Caco-2 (cell line): ENCODE results near the gene SCN8A. TPM values are rescaled to one million over a fixed set of nuclear protein-coding genes. Genes with fewer than 3 reads are reported as not detected.

ENCODE experiments used
- BruUV-seq: library from RNA; stranded (reverse); fragments of 400-500 nt; replicated peaks from 2 replicates; lab custom pipeline; 2021; lab: Mats Ljungman, UMichigan
- CTCF ChIA-PET: fragments of 300-600 bp; sonication (Branson Sonifier 250); formaldehyde crosslinking; loops from one replicate; lab custom pipeline; 2022; ENCODE audit warnings: antibody characterized with exemption; lab: Charles Lee
- POLR2A ChIA-PET: fragments of 300-600 bp; sonication (Branson Sonifier 250); formaldehyde crosslinking; loops from one replicate; lab custom pipeline; 2022; ENCODE audit warnings: antibody characterized with exemption; lab: Charles Lee
- DNase-seq, 2 experiments: peaks; one replicate each; pipeline versions ENCODE4 v3.0.0 to v3.0.0-alpha.2; 2020 to 2022
- H3K27me3 ChIP-seq: replicated peaks from 2 replicates; pipeline ENCODE4 v1.6.0; 2011; ENCODE audit warnings: low read length; ENCODE audit not compliant: control insufficient read depth, insufficient read depth
- H3K36me3 ChIP-seq: 2 replicates; pipeline ENCODE4 v1.5.1; 2011; ENCODE audit warnings: low read length; ENCODE audit not compliant: control insufficient read depth, insufficient read depth
- H3K4me1 ChIP-seq: fragments of 250-450 bp; sonication (Bioruptor Pico); 2 replicates; pipeline ENCODE4 v1.5.1; 2020; ENCODE audit warnings: mild to moderate bottlenecking
- H3K4me3 ChIP-seq: 2 replicates; pipeline ENCODE4 v1.5.1; 2011; ENCODE audit warnings: low read depth, mild to moderate bottlenecking, control low read depth, low read length
- H3K9me3 ChIP-seq: fragments of 250-450 bp; sonication (Bioruptor Pico); 2 replicates; pipeline ENCODE4 v1.5.1; 2020; ENCODE audit warnings: mild to moderate bottlenecking, moderate library complexity
- H3K27ac Mint-ChIP-seq: one replicate; pipeline ENCODE4 v1.8.0; 2022; ENCODE audit warnings: mixed read lengths; ENCODE audit not compliant: unreplicated experiment
- H3K27me3 Mint-ChIP-seq: one replicate; pipeline ENCODE4 v1.8.0; 2022; ENCODE audit warnings: mixed read lengths; ENCODE audit not compliant: insufficient read depth, unreplicated experiment
- H3K36me3 Mint-ChIP-seq: one replicate; pipeline ENCODE4 v1.8.0; 2022; ENCODE audit warnings: mild to moderate bottlenecking, mixed read lengths; ENCODE audit not compliant: insufficient read depth, unreplicated experiment
- H3K4me1 Mint-ChIP-seq: one replicate; pipeline ENCODE4 v1.8.0; 2022; ENCODE audit warnings: low read depth, mixed read lengths; ENCODE audit not compliant: unreplicated experiment
- H3K4me3 Mint-ChIP-seq: one replicate; pipeline ENCODE4 v1.8.0; 2022; ENCODE audit warnings: mild to moderate bottlenecking, moderate library complexity, mixed read lengths; ENCODE audit not compliant: unreplicated experiment
- H3K9me3 Mint-ChIP-seq: one replicate; pipeline ENCODE4 v1.8.0; 2022; ENCODE audit warnings: mixed read lengths; ENCODE audit not compliant: unreplicated experiment
- CTCF ChIP-seq, 2 experiments: fragments of 200-600 bp in 1 of 2; IDR thresholded peaks; 1 replicate in 1 of 2; 2 replicates in 1 of 2; pipeline versions ENCODE4 v1.5.1 to v1.8.0; 2011 to 2022; ENCODE audit warnings: antibody characterized with exemption in 1 of 2, control low read depth in 1 of 2, inconsistent platforms in 1 of 2, low read depth in 1 of 2, low read length in 1 of 2, mild to moderate bottlenecking in 1 of 2, moderate library complexity in 1 of 2; ENCODE audit not compliant: insufficient read depth in 1 of 2, severe bottlenecking in 1 of 2, unreplicated experiment in 1 of 2
- intact Hi-C: fragments of 100-400 bp; cut with micrococcal nuclease; formaldehyde crosslinking; loops from one replicate; pipeline ENCODE4 v1.10.0; 2022; ENCODE audit not compliant: unreplicated experiment
- total RNA-seq: library from RNA; stranded (reverse); gene quantifications from 2 replicates; pipeline ENCODE4 v1.2.3, GENCODE V29; 2022

The SCN8A gene
- total RNA-seq, 1 experiment from 2014 or later = 16.5 TPM

DNA sequence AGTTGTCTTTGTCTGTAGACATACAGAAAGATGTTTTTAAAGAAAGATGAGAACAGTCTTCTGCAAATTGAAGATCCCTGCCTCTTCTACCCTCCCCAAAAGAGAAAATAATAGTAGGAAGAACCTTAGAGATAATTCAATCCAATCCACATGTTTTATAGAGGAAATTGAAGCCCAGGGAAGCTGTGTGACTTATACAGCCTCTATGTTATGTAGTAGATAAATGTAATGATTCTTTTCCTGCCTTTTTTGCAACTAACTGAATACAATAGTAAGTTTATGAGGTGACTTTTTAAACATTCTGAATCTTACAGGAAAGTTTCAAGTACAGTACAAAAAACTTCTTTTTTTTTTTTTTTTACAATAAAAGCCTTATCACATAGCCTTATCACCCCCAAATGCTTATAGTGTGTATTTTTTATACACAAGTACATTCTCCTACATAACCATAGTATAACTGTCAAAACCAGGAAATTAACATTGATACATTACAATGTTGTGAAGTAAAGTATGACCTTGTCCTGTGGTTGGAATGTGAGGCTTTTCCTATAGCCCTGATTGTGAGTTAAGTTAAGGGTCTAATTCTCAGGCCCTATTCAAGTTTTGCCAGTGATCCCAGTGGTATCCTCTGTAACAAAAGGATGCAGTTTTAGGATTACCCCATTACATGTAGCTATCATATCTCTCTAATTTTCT is 163.1 kb downstream of the SCN8A start:
- no peak overlapping the region for H3K27ac Mint-ChIP-seq
- Histone ChIP-seq H3K9me3 (no peaks in the 10 kb centered on the region), H3K36me3 (peaks cover 1% of the 10 kb centered on the region; the same call in 1 of the 2 replicates), H3K4me1 (0 out of 2 replicates have a peak, but pooled peaks cover 3% of the 10 kb centered on the region), H3K27me3 (no peaks in the 10 kb centered on the region), H3K4me3 (no peak overlapping the region)
- no peaks in the 10 kb centered on the region for H3K27me3 Mint-ChIP-seq
- no TSS peak for BruUV-seq
- POLR2A ChIA-PET = no interaction called here
- intact Hi-C loops = no loop called here
- no peak for DNase-seq
- peaks cover 5% of the 10 kb centered on the region for H3K36me3 Mint-ChIP-seq
- TF ChIP-seq CTCF (IDR thresholded peaks at IDR 0.05; ENCODE audit: insufficient read depth in 1 of 2, low read depth in 1 of 2, low read length in 1 of 2, severe bottlenecking in 1 of 2, unreplicated experiment in 1 of 2) = no peak
- no peaks in the 10 kb centered on the region for H3K4me1 Mint-ChIP-seq
- H3K4me3 Mint-ChIP-seq = no peak overlapping the region
- no peaks in the 10 kb centered on the region for H3K9me3 Mint-ChIP-seq
- CTCF ChIA-PET = no interaction called here

GRCh38 chr12:51755251-51755650 is 164.2 kb downstream of the SCN8A start:
- H3K4me3 Mint-ChIP-seq = no peak overlapping the region
- no peaks in the 10 kb centered on the region for H3K4me1 ChIP-seq
- no peaks in the 10 kb centered on the region for H3K4me1 Mint-ChIP-seq
- no peaks in the 10 kb centered on the region for H3K9me3 Mint-ChIP-seq
- POLR2A ChIA-PET = no interaction called here
- TF ChIP-seq CTCF (IDR thresholded peaks at IDR 0.05; ENCODE audit: insufficient read depth in 1 of 2, low read depth in 1 of 2, low read length in 1 of 2, severe bottlenecking in 1 of 2, unreplicated experiment in 1 of 2) = no peak
- no peaks in the 10 kb centered on the region for H3K27me3 Mint-ChIP-seq
- BruUV-seq = no TSS peak
- peaks cover 1% of the 10 kb centered on the region; the same call in 1 of the 2 replicates for H3K36me3 ChIP-seq
- H3K9me3 ChIP-seq = no peaks in the 10 kb centered on the region
- DNase-seq = no peak
- no peaks in the 10 kb centered on the region for H3K27me3 ChIP-seq
- intact Hi-C loops = no loop called here
- CTCF ChIA-PET = no interaction called here
- no peak overlapping the region for H3K4me3 ChIP-seq
- no peak overlapping the region for H3K27ac Mint-ChIP-seq
- H3K36me3 Mint-ChIP-seq = peaks cover 5% of the 10 kb centered on the region

DNA sequence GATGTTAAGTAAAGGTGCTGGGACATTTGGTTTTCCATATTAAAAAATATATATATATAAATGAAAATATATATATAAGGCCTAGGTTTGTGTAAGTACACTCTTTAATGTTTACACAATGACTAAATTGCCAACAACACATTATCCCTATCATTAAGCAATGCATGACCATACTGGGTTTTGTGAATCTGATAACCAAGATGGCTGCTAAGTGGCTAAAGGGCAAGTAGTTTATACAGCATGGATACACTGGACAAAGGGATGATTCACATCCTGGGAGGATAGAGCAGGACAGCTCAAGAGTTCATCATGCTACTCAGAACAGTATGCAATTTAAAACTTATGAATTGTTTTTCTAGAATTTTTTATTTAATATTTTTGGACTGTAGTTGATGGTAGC is 168.1 kb downstream of the SCN8A start:
- H3K4me3 Mint-ChIP-seq = no peak overlapping the region
- peaks cover 5% of the 10 kb centered on the region for H3K36me3 Mint-ChIP-seq
- no peak overlapping the region for H3K27ac Mint-ChIP-seq
- H3K4me3 ChIP-seq = no peak overlapping the region
- H3K4me1 Mint-ChIP-seq = no peaks in the 10 kb centered on the region
- CTCF ChIA-PET = no interaction called here
- no peaks in the 10 kb centered on the region for H3K27me3 ChIP-seq
- no TSS peak for BruUV-seq
- POLR2A ChIA-PET = no interaction called here
- H3K9me3 ChIP-seq = no peaks in the 10 kb centered on the region
- peaks cover 1% of the 10 kb centered on the region; the same call in 1 of the 2 replicates for H3K36me3 ChIP-seq
- no peak for DNase-seq
- TF ChIP-seq CTCF (IDR thresholded peaks at IDR 0.05; ENCODE audit: insufficient read depth in 1 of 2, low read depth in 1 of 2, low read length in 1 of 2, severe bottlenecking in 1 of 2, unreplicated experiment in 1 of 2) = no peak
- no peaks in the 10 kb centered on the region for H3K9me3 Mint-ChIP-seq
- intact Hi-C loops = no loop called here
- no peaks in the 10 kb centered on the region for H3K4me1 ChIP-seq
- no peaks in the 10 kb centered on the region for H3K27me3 Mint-ChIP-seq
